Measurements from ENCODE around the gene RTP3.

The RTP3 gene

DNA sequence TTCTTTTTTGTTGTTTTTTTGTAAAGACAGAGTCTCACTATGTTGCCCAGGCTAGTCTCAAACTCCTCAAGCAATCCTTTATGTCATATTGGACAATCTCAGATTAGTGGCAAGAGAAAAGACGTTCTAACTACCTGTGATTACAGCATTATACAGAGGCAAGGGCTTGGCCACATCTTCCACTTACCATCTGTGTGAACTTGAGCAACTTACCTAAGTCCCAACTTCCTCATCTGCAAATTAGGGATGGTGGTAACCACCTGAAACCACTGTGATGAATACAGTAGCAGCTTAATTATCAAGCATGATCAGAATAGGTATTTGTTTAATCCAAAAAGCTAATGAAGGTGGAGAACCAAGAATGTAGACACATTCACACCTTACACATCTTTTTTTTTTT is 52.2 kb downstream of the RTP3 start:
- Mint-ChIP-seq H3K36me3 (ENCODE audit: low read depth) (no peaks in the 10 kb centered on the region), H3K4me3 (no peak overlapping the region), H3K27ac (no peak overlapping the region), H3K9me3 (no peaks in the 10 kb centered on the region), H3K4me1 (ENCODE audit: low read depth) (peaks cover 17% of the 10 kb centered on the region), H3K27me3 (ENCODE audit: low read depth) (peaks cover 41% of the 10 kb centered on the region)

Data from T-helper 1 cell treated with Interleukin-12 subunit alpha and Interleukin-12 subunit beta and Interleukin-4 antibody, amounts not matched to agents 30 μg/mL and 1 μg/mL, for 36 hours (primary cell).